H1 (cell line): ENCODE data around the gene SLC27A1.

ENCODE experiments used
- ATF2 ChIP-seq: IDR thresholded peaks from 2 replicates; pipeline ENCODE4 v1.6.1; 2012; ENCODE audit warnings: low read length, inconsistent platforms
- BRCA1 ChIP-seq: IDR thresholded peaks from 2 replicates; pipeline ENCODE4 v1.6.1; 2012; ENCODE audit warnings: low read depth, low read length, improper control_type of control experiment
- CTCF ChIP-seq, 3 experiments: IDR thresholded peaks; 1 replicate in 2 of 3; 2 replicates in 1 of 3; pipeline versions ENCODE4 v1.5.1 to v1.6.1; 2011; ENCODE audit warnings: low read length in 3 of 3, mild to moderate bottlenecking in 3 of 3, inconsistent platforms in 2 of 3, low read depth in 1 of 3, moderate library complexity in 1 of 3; ENCODE audit not compliant: insufficient read depth in 1 of 3; ENCODE audit errors: control extremely low read depth in 1 of 3
- E2F6 ChIP-seq: IDR thresholded peaks from 2 replicates; pipeline ENCODE4 v1.6.1; 2012; ENCODE audit warnings: inconsistent platforms
- MAFK ChIP-seq: IDR thresholded peaks from 2 replicates; pipeline ENCODE4 v1.6.1; 2012; ENCODE audit warnings: low read depth, mild to moderate bottlenecking, improper control_type of control experiment, low read length
- POLR2A ChIP-seq, 2 experiments: IDR thresholded peaks; 1 replicate in 1 of 2; 2 replicates in 1 of 2; pipeline ENCODE4 v1.6.1; 2011; ENCODE audit warnings: low read depth in 2 of 2, low read length in 2 of 2, mild to moderate bottlenecking in 2 of 2; ENCODE audit errors: control extremely low read depth in 1 of 2
- POLR2AphosphoS5 ChIP-seq: IDR thresholded peaks from 2 replicates; pipeline ENCODE4 v1.6.1; 2011; ENCODE audit warnings: low read depth, low read length
- RFX5 ChIP-seq: IDR thresholded peaks from 2 replicates; pipeline ENCODE4 v1.6.1; 2011; ENCODE audit warnings: low read depth, low read length, improper control_type of control experiment, borderline replicate concordance
- TAF7 ChIP-seq: optimal IDR thresholded peaks from 2 replicates; pipeline ENCODE3; 2011; ENCODE audit warnings: low read depth, mild to moderate bottlenecking, inconsistent platforms, low read length, moderate library complexity, borderline replicate concordance
- TBP ChIP-seq: IDR thresholded peaks from 2 replicates; pipeline ENCODE4 v1.6.1; 2011; ENCODE audit warnings: low read depth, low read length, improper control_type of control experiment
- YY1 ChIP-seq: IDR thresholded peaks from 2 replicates; pipeline ENCODE4 v1.6.1; 2011; ENCODE audit warnings: low read depth, mild to moderate bottlenecking, low read length

- no peak for TF ChIP-seq MAFK
- TF ChIP-seq CTCF (IDR thresholded peaks at IDR 0.05; ENCODE audit: control extremely low read depth in 1 of 3, insufficient read depth in 1 of 3, low read depth in 1 of 3, low read length in 3 of 3) = no peak
- TF ChIP-seq TAF7 = no peak
- TF ChIP-seq BRCA1 = no peak
- no peak for TF ChIP-seq TBP
- TF ChIP-seq ATF2 = no peak
- no peak for TF ChIP-seq E2F6
- TF ChIP-seq POLR2AphosphoS5 = no peak
- TF ChIP-seq RFX5 = no peak
- no peak for TF ChIP-seq POLR2A (IDR thresholded peaks at IDR 0.05; ENCODE audit: control extremely low read depth in 1 of 2, low read depth in 2 of 2, low read length in 2 of 2)
- TF ChIP-seq YY1 = no peak
These were observed 1.2 kb upstream of the SLC27A1 start for GRCh38 chr19:17469092-17469480.
